ENCODE results near the gene GSAP. TPM values are rescaled to one million over a fixed set of nuclear protein-coding genes. Genes with fewer than 3 reads are reported as not detected.

GSAP gene
- total RNA-seq, 1 donor from 2014 or later: 13.0 TPM

DNA sequence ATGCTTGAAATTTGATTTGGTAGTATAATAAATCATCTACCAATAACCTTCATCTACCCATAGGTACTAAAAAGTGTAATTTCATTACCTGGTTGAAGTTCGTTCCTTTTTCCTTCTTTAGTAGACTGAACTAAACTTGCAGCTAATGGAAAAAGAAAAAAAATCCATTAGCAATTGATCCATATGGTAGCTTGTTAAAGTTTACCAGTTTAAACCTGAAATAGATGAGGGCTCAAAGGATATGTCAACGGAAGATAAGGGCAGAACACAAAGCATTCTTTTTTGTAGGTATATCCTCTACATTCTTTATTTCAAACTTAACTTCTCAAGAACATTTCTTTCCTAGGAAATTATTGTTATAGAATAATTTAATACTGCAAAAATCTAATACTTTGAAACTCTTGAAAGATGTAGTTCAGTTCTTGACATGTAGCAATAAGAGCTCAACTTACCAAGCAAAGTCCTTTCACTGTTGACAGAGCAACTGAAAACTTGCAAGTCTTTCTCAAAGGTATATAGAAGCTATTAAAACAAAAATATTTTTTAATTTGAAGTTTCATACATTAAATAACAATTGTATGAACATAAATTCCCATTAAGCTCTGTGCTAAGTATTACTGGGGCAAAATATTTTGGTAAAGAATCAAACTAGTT is 19.1 kb downstream of the GSAP start:
- intact Hi-C loops (cut with DNase I): no loop called here
- no peaks in the 10 kb centered on the region for H3K36me3 ChIP-seq

DNA sequence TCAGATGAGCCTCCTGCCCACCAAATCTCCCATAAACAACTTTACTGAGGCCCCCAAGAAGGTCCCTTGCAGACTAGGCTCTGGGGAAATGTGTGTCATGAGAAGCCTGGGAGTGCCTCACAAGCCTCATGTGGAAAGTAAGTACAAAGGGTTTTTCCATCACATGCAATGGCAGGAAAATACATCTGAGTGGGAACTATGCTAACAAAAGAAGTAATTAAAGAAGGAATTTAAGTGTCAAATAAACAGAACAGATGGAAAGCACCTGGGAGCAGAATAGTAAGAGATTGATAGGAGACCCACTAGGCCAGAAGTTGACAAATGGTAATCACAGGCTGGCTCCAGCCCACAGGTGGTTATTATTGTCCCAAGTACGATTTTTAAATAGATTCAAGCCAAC is 20.5 kb downstream of the GSAP start:
- Histone ChIP-seq H3K4me3 (no peak overlapping the region), H3K4me1 (no peaks in the 10 kb centered on the region), H3K27ac (no peak overlapping the region), H3K9me3 (no peaks in the 10 kb centered on the region), H3K36me3 (no peaks in the 10 kb centered on the region), H3K27me3 (no peaks in the 10 kb centered on the region)
- no peak for DNase-seq (ENCODE audit: extremely low spot score in 2 of 2)
- intact Hi-C loops (cut with DNase I): no loop called here
- TF ChIP-seq, protein P1, sequence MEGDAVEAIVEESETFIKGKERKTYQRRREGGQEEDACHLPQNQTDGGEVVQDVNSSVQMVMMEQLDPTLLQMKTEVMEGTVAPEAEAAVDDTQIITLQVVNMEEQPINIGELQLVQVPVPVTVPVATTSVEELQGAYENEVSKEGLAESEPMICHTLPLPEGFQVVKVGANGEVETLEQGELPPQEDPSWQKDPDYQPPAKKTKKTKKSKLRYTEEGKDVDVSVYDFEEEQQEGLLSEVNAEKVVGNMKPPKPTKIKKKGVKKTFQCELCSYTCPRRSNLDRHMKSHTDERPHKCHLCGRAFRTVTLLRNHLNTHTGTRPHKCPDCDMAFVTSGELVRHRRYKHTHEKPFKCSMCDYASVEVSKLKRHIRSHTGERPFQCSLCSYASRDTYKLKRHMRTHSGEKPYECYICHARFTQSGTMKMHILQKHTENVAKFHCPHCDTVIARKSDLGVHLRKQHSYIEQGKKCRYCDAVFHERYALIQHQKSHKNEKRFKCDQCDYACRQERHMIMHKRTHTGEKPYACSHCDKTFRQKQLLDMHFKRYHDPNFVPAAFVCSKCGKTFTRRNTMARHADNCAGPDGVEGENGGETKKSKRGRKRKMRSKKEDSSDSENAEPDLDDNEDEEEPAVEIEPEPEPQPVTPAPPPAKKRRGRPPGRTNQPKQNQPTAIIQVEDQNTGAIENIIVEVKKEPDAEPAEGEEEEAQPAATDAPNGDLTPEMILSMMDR (IDR thresholded peaks at IDR 0.05): no peak
- TF ChIP-seq POLR2AphosphoS5 (IDR thresholded peaks at IDR 0.05; ENCODE audit: insufficient read depth in 1 of 2, low read depth in 1 of 2) (no peak), POLR2A (IDR thresholded peaks at IDR 0.05) (no peak)

More for the DNA sequence above, 19.1 kb downstream of the GSAP start:
- Histone ChIP-seq H3K4me3 (no peak overlapping the region), H3K4me1 (no peaks in the 10 kb centered on the region), H3K27ac (no peak overlapping the region), H3K9me3 (no peaks in the 10 kb centered on the region), H3K27me3 (no peaks in the 10 kb centered on the region)
- no peak for DNase-seq (ENCODE audit: extremely low spot score in 2 of 2)
- TF ChIP-seq, protein P1 (IDR thresholded peaks at IDR 0.05): no peak
- TF ChIP-seq POLR2AphosphoS5 (IDR thresholded peaks at IDR 0.05; ENCODE audit: insufficient read depth in 1 of 2, low read depth in 1 of 2) (no peak), POLR2A (IDR thresholded peaks at IDR 0.05) (no peak)

DNA sequence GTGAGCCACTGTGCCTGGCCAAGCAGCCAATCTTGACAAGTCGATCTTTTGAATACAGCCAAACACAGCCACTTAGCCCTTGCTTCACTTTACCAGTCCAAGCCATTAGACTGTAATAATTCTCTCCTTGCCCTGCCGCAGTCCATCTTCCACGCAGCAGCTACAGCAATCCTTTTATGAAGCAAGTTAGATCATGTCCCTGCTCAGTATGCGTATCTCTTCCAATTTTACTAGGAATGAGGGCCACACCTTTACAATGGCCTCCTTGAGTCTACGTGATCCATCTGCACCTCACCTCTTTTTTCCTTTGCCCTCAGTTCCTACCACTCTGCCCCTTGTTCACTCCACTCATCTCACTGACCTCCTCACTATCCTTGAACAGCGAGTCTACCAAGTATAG is 22.2 kb downstream of the GSAP start:
- H3K27ac ChIP-seq: no peak overlapping the region
- H3K4me3 ChIP-seq: no peak overlapping the region
- no peak for DNase-seq (ENCODE audit: extremely low spot score in 2 of 2)
- no peak for TF ChIP-seq POLR2A (IDR thresholded peaks at IDR 0.05)
- intact Hi-C loops (cut with DNase I): no loop called here
- no peaks in the 10 kb centered on the region for H3K9me3 ChIP-seq
- H3K36me3 ChIP-seq: no peaks in the 10 kb centered on the region
- H3K4me1 ChIP-seq: no peaks in the 10 kb centered on the region
- no peaks in the 10 kb centered on the region for H3K27me3 ChIP-seq

DNA sequence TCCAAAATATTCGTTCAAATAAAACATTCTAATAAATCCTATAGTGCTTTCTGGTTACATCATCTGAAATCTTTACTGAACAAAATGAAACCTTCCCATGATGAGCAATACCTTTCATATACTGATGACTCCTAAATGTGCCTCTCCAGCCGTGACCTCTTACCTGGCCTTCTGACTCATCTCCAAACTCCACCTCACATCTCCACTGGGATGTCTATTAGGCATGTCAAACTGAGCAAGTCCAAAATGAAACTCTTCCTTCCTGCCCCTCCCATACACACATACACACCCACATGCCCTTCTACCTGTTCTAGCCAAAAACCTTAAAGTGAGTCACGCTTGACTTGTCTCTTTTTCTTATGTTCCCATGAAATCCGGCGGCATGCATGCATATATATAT is 22.9 kb downstream of the GSAP start:
- no peak for DNase-seq (ENCODE audit: extremely low spot score in 2 of 2)
- TF ChIP-seq POLR2AphosphoS5 (IDR thresholded peaks at IDR 0.05; ENCODE audit: insufficient read depth in 1 of 2, low read depth in 1 of 2) (peak in 1 of 2 donors; percentile 63), POLR2A (IDR thresholded peaks at IDR 0.05) (no peak)
- intact Hi-C loops (cut with DNase I): no loop called here
- no peaks in the 10 kb centered on the region for H3K27me3 ChIP-seq
- no peak overlapping the region for H3K4me3 ChIP-seq
- H3K9me3 ChIP-seq: no peaks in the 10 kb centered on the region
- no peak overlapping the region for H3K27ac ChIP-seq
- H3K36me3 ChIP-seq: no peaks in the 10 kb centered on the region
- no peaks in the 10 kb centered on the region for H3K4me1 ChIP-seq

DNA sequence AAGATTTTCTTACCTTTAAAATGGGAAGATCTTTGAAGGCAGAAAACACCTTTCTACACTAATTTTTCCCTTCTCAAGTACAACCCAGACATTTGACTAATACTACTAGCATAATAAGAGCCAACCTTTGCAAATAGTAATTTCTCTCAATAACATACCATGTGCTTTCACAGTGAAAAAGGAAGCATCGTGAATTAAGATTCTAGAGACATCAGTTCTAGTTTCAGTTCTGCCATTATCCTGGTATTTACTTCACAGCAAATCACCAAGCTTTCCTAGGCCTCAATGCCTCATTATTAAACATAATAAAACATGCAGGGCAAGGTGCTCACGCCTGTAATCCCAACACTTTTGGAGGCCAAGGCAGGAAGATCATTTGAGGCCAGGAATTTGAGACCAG is 24.9 kb downstream of the GSAP start:
- intact Hi-C loops (cut with DNase I): no loop called here
- no peak for DNase-seq (ENCODE audit: extremely low spot score in 2 of 2)
- Histone ChIP-seq H3K27me3 (no peaks in the 10 kb centered on the region), H3K4me1 (no peaks in the 10 kb centered on the region), H3K4me3 (no peak overlapping the region), H3K27ac (no peak overlapping the region), H3K36me3 (no peaks in the 10 kb centered on the region), H3K9me3 (no peaks in the 10 kb centered on the region)
- TF ChIP-seq POLR2A (IDR thresholded peaks at IDR 0.05) (no peak), POLR2AphosphoS5 (IDR thresholded peaks at IDR 0.05; ENCODE audit: insufficient read depth in 1 of 2, low read depth in 1 of 2) (no peak)
- TF ChIP-seq, protein P1 (IDR thresholded peaks at IDR 0.05): no peak

DNA sequence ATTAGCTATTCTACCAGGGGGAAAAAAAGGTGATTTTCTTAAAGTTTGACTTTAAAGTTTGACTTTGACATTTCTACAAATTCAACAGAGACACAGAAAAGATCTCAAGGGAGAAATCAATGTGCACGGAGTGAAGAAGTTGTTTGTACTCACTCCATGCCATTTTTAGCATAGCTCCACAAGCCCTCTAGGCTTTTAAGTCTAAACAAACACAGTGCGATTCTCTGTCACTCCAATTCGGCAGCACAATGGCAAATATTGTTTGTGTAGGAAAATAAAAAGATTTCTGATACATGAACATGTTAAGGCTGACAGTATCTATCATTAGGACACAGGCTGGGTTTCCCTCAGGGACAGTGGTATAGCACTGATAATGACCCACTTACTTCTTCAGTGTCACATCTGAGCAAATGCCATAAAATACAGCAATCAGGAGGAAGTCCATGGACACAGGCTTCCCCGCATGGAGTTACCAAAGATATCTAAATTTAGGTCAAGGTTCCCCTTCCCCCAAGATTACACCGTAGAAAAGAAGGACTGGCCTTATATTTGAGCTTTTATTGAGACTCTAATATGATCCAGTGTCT is 28.0 kb downstream of the GSAP start:
- TF ChIP-seq POLR2AphosphoS5 (IDR thresholded peaks at IDR 0.05; ENCODE audit: insufficient read depth in 1 of 2, low read depth in 1 of 2): no peak
- TF ChIP-seq, protein P1 (IDR thresholded peaks at IDR 0.05): no peak
- Histone ChIP-seq H3K27ac (no peak overlapping the region), H3K4me1 (no peaks in the 10 kb centered on the region), H3K36me3 (no peaks in the 10 kb centered on the region), H3K27me3 (no peaks in the 10 kb centered on the region), H3K4me3 (no peak overlapping the region), H3K9me3 (no peaks in the 10 kb centered on the region)
- DNase-seq (ENCODE audit: extremely low spot score in 2 of 2): no peak
- intact Hi-C loops (cut with DNase I): no loop called here
